Stomach (tissue), 9 donors: ENCODE measurements around the gene SPECC1. TPM values are rescaled to one million over a fixed set of nuclear protein-coding genes. Genes with fewer than 3 reads are reported as not detected.

Experiments
- DNase-seq, 2 donors: peaks; one replicate each; pipeline versions ENCODE4 v3.0.0 to v3.0.0-alpha.2; 2013 to 2019
- H3K27ac ChIP-seq, 5 donors: fragments of 200-600 bp in 4 of 5; sonication (generic) in 4 of 5; one replicate each; pipeline ENCODE4 v1.5.1; 2013 to 2019; ENCODE audit warnings: mild to moderate bottlenecking in 1 of 5, moderate library complexity in 1 of 5
- H3K27me3 ChIP-seq, 3 donors: fragments of 200-600 bp; sonication (generic); one replicate each; pipeline ENCODE4 v1.5.1; 2017 to 2019; ENCODE audit warnings: mixed run types in 1 of 3
- H3K36me3 ChIP-seq, 4 donors: fragments of 200-600 bp; sonication (generic); 1 replicate in 3 of 4; 2 replicates in 1 of 4; pipeline ENCODE4 v1.5.1; 2016 to 2019
- H3K4me1 ChIP-seq, 4 donors: fragments of 200-600 bp; sonication (generic); one replicate each; pipeline ENCODE4 v1.5.1; 2016 to 2019
- H3K4me3 ChIP-seq, 4 donors: fragments of 200-600 bp; sonication (generic) in 3 of 4; one replicate each; pipeline ENCODE4 v1.5.1; 2016 to 2019; ENCODE audit warnings: mild to moderate bottlenecking in 1 of 4
- H3K9me3 ChIP-seq, 4 donors: fragments of 200-600 bp; sonication (generic); one replicate each; pipeline ENCODE4 v1.5.1; 2016 to 2019
- EP300 ChIP-seq: sonication (generic); formaldehyde crosslinking; IDR thresholded peaks from one replicate; pipeline ENCODE4 v1.6.1; 2017; ENCODE audit warnings: antibody characterized with exemption
- POLR2A ChIP-seq, 4 donors: fragments of 450-650 bp; IDR thresholded peaks; one replicate each; pipeline ENCODE4 v1.6.1; 2016; ENCODE audit warnings: antibody characterized with exemption in 4 of 4, control low read depth in 2 of 4, mild to moderate bottlenecking in 1 of 4, moderate library complexity in 1 of 4
- POLR2AphosphoS5 ChIP-seq, 3 donors: sonication (generic); formaldehyde crosslinking; IDR thresholded peaks; one replicate each; pipeline ENCODE4 v1.6.1; 2016; ENCODE audit warnings: antibody characterized with exemption in 3 of 3
- WGBS, 5 donors: extraction: QIAGEN DNeasy Blood & Tissue Kit in 3 of 5; methylation state at CpG; one replicate each; pipeline versions ENCODE4 v1.1.5 to v1.1.7; 2013 to 2018; 5-methylcytosine and 5-hydroxymethylcytosine counted together
- intact Hi-C: fragments of 100-400 bp; cut with DNase I; formaldehyde crosslinking; loops from one replicate; pipeline ENCODE4 v1.15.1; 2023; ENCODE audit warnings: low total_unique reads
- polyA plus RNA-seq, 3 donors: library from polyadenylated mRNA; stranded (reverse); fragments of 200-250 nt; gene quantifications; one replicate each; pipeline ENCODE4 v1.2.3, GENCODE V29; 2013
- total RNA-seq, 5 donors: library from RNA; depleted of rRNA; stranded (reverse); fragments of >200 nt; gene quantifications; one replicate each; pipeline versions ENCODE4 v1.1.0 to v1.2.3, GENCODE V29; 2014 to 2016
- TF ChIP-seq, protein P1 (sequence below), 7 experiments: fragments of 450-650 bp in 4 of 7; fragments of 200-600 bp in 3 of 7; sonication (generic) in 3 of 7; IDR thresholded peaks; one replicate each; pipeline ENCODE4 v1.5.1; 2016 to 2019; ENCODE audit warnings: antibody characterized with exemption in 7 of 7, control low read depth in 2 of 7, mild to moderate bottlenecking in 1 of 7
- donor health status: healthy with polysubstance abuse.
- donor health status: Bipolar disorder and iron deficiency.
- donor health status: healthy.

SPECC1 gene
- total and polyA plus RNA-seq, 8 donors, result 12.8 to 161 (median 34.5) TPM

DNA sequence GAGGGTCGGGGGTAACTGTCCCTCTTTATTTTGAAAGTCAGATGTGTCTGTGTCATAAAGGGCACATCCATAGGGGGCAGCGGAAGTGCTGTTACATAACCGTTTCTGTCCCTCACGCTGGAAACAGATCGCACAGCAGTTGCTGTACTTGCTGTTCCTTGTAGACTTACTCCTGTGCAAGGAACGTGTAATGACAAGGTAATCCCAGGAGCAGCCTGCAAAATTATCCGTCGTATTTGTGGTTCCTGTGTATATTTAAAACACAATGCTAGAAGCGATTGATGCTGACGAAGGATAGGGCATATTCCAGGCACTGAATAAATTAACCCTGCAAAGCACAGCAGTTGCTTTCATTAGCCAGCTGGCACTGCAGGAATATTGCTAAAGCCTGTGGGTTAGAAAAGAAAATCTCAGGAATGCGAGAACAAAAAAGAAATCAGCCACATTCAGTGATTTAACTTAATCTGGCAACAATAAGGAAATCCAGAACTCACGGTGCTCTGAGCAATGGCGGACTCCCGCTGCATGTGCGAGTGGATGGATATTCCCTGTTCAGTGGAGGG, 76.2 kb downstream of the SPECC1 start:
- Histone ChIP-seq H3K4me1 (peaks cover 0 to 4% (median 0%) of the 10 kb centered on the region in 4 donors), H3K27me3 (peaks cover 0 to 4% (median 0%) of the 10 kb centered on the region in 3 donors), H3K36me3 (no peaks in the 10 kb centered on the region), H3K4me3 (no peak overlapping the region), H3K9me3 (no peaks in the 10 kb centered on the region), H3K27ac (no peak overlapping the region)
- no peak for DNase-seq
- 72 to 82% (median 81%) methylated on average over 15 of the region's 15 CpGs for WGBS, 5 donors
- TF ChIP-seq POLR2A (IDR thresholded peaks at IDR 0.05), result no peak
- TF ChIP-seq, protein P1, sequence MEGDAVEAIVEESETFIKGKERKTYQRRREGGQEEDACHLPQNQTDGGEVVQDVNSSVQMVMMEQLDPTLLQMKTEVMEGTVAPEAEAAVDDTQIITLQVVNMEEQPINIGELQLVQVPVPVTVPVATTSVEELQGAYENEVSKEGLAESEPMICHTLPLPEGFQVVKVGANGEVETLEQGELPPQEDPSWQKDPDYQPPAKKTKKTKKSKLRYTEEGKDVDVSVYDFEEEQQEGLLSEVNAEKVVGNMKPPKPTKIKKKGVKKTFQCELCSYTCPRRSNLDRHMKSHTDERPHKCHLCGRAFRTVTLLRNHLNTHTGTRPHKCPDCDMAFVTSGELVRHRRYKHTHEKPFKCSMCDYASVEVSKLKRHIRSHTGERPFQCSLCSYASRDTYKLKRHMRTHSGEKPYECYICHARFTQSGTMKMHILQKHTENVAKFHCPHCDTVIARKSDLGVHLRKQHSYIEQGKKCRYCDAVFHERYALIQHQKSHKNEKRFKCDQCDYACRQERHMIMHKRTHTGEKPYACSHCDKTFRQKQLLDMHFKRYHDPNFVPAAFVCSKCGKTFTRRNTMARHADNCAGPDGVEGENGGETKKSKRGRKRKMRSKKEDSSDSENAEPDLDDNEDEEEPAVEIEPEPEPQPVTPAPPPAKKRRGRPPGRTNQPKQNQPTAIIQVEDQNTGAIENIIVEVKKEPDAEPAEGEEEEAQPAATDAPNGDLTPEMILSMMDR (IDR thresholded peaks at IDR 0.05), result no peak
- TF ChIP-seq POLR2AphosphoS5 (IDR thresholded peaks at IDR 0.05), result no peak
- TF ChIP-seq EP300, result no peak
- intact Hi-C loops, result no loop called here

DNA sequence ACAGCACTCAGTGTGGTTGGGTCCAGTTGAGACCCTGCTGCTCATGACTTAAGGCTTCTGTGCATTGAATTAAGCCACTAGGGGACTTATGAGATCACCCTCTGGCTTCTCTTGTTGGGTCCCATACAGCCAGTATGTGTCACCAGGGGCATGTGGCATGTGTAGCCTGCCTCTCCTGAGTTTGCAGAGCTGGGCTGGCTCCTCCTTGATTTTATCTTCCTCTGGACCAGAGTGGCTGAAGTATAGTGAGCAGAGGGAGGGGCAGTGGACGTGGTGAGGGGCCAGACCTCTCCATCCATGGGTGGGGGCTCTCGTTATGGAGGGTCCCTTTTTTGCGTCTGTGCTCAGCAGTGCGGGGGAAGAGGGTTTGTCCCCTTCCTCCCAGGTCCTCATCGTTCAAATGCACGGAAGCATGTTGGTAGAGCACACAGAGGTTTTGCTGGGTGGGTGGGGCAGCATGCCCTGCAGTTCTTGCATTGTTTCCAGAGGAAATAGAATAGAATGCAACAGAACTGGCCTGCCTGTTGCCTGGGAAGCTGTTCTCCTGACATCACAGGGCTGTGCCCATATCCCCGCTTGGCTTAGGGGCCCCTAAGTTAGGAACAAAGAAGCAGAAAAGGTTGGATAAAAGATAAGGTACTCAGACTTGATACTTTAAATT, 77.4 kb downstream of the SPECC1 start:
- Histone ChIP-seq H3K4me3 (no peak overlapping the region), H3K4me1 (peaks cover 0 to 5% (median 2%) of the 10 kb centered on the region in 4 donors), H3K27ac (no peak overlapping the region), H3K27me3 (peaks cover 0 to 2% (median 0%) of the 10 kb centered on the region in 3 donors), H3K9me3 (no peaks in the 10 kb centered on the region), H3K36me3 (no peaks in the 10 kb centered on the region)
- intact Hi-C loops, result no loop called here
- 48 to 56% (median 51%) methylated on average over 7 of the region's 7 CpGs for WGBS, 5 donors
- no peak for TF ChIP-seq EP300
- TF ChIP-seq, protein P1 (IDR thresholded peaks at IDR 0.05), result no peak
- TF ChIP-seq POLR2AphosphoS5 (IDR thresholded peaks at IDR 0.05), result no peak
- no peak for TF ChIP-seq POLR2A (IDR thresholded peaks at IDR 0.05)
- DNase-seq, result peak in 1 of 2 donors; percentile 31

DNA sequence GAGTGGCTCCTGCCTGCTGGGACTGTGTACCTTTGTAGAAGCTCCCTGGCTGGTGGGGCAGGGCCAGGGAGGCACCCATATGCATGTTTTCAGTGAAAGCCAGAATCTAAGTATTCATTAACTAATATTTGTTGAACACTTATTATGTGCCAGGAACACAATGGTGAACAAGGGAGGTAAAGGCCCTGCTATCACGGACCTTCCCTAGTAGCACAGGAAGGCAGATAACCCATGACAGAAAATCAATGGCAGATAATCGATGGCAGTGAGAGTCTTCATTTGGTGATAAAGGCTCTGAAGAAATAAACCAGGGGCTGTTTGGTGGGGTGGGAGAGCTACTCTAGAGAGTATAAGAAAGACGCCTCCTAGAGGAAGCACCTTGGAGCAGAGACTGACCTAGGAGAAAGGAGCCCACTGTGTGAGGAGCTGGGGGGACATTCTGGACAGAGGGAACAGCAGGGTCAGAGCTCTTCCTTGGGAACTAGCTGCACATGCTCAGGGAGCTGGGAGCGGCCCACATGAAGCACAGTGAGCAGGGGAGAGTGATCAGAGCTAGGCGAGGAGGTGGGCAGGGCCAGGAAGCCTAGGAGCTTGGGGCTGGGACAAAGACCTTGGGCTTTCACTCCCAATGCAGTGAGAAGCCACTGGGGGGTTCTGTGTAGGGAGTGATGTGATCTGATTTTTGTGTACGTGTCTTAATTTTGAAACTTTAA, 78.5 kb downstream of the SPECC1 start:
- no peaks in the 10 kb centered on the region for H3K36me3 ChIP-seq
- no peak overlapping the region for H3K4me3 ChIP-seq
- peak overlapping the region in 1 of 5 donors; percentile 25 for H3K27ac ChIP-seq
- peaks cover 0 to 5% (median 2%) of the 10 kb centered on the region in 4 donors for H3K4me1 ChIP-seq
- no peaks in the 10 kb centered on the region for H3K27me3 ChIP-seq
- 55 to 69% (median 57%) methylated on average over 6 of the region's 6 CpGs for WGBS, 5 donors
- TF ChIP-seq EP300 (no peak), POLR2A (IDR thresholded peaks at IDR 0.05) (no peak), POLR2AphosphoS5 (IDR thresholded peaks at IDR 0.05) (no peak)
- TF ChIP-seq, protein P1 (IDR thresholded peaks at IDR 0.05), result no peak
- DNase-seq, result no peak
- intact Hi-C loops, result no loop called here
- H3K9me3 ChIP-seq, result no peaks in the 10 kb centered on the region

DNA sequence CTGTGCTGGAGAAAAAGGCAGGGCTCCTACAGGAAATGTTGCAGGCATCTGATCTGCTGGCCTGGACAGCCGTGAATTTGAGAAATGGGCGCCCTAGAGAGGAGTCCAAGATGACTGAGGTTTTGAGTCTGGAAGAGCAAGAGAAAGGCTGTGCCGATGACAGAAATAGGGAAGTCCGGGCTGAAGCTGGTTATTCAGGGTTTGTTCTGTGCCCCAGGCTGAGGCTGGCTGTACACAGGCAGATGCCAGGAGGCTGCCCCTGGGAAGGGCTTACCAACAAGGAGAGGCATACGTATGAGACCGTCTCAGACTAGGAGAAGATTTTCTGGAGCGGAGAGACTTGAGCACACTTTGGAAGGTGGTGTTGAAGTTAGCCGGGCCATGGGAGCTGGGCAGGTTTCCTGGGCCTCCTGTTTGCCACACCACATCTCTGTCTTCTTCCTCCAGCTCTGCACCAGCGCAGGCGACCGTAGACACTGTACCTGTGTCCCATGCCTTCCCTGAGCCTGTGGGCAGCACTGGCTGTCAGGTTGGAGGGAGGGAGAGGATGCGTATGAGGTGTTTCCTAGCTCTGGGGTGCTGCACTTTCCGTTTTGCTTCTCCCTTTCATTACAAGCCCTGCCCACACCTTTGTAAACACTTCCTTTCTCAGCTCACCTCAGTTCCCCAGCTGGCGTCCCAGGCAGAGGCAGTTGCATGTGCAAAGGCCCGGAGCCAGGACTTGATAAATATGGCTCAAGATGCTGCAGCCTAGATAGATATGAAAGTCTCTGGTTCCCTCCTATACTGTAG, 80.8 kb downstream of the SPECC1 start:
- peak overlapping the region in 3 of 5 donors; percentile 58 to 73 (median 70) for H3K27ac ChIP-seq

More for the DNA sequence above, 80.8 kb downstream of the SPECC1 start:
- Histone ChIP-seq H3K27me3 (peaks cover 0 to 4% (median 0%) of the 10 kb centered on the region in 3 donors), H3K36me3 (no peaks in the 10 kb centered on the region), H3K9me3 (no peaks in the 10 kb centered on the region), H3K4me1 (peaks cover 0 to 5% (median 2%) of the 10 kb centered on the region in 4 donors), H3K4me3 (no peak overlapping the region)
- intact Hi-C loops, result no loop called here
- no peak for DNase-seq
- 78 to 81% (median 80%) methylated on average over 15 of the region's 15 CpGs for WGBS, 5 donors
- TF ChIP-seq EP300 (no peak), POLR2AphosphoS5 (IDR thresholded peaks at IDR 0.05) (no peak), POLR2A (IDR thresholded peaks at IDR 0.05) (no peak)
- TF ChIP-seq, protein P1 (IDR thresholded peaks at IDR 0.05), result no peak
